Stimulated activated CD8-positive, alpha-beta memory T cell treated with anti-CD3 and anti-CD28 coated beads, Interleukin-7, amount 100 ng/mL, for 4 hours (primary cell): ENCODE measurements around the gene BHLHA15.
A peak's percentile ranks its signal among the peaks of the same experiment; 100 is the strongest.

Experiments
- DNase-seq, 2 donors: peaks; one replicate each; pipeline ENCODE4 v3.0.0-alpha.2; 2020; ENCODE audit warnings: low read depth in 2 of 2

BHLHA15 gene

GRCh38 chr7:98211221-98211675, at the start of gene BHLHA15:
BHLHA15 (plus strand) TSS chr7:98211439; CDS start chr7:98212310, 871 bp downstream.
- peak in 1 of 2 donors; percentile 24 for DNase-seq

DNA sequence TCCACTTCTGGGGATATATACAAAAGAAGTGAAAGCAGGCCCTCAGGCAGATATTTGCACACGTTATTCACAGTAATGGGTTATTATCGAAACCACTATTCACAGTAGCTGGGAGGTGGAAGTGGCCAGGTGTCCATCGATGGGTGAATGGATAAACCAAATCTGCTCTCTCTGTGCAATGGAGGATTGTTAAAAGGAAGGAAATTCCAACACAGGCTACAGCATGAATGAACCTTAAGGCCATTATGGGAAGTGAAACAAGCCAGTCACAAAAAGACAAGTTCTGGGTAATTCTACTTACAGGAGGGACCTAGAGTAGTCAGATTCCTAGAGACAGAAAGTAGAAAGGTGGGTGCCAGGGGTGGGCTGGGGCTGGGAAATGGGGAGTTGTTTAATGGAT, 48.5 kb upstream of the BHLHA15 start:
- no peak for DNase-seq

- no peak for DNase-seq
These were observed 48.0 kb upstream of the BHLHA15 start for GRCh38 chr7:98163269-98163668.

DNA sequence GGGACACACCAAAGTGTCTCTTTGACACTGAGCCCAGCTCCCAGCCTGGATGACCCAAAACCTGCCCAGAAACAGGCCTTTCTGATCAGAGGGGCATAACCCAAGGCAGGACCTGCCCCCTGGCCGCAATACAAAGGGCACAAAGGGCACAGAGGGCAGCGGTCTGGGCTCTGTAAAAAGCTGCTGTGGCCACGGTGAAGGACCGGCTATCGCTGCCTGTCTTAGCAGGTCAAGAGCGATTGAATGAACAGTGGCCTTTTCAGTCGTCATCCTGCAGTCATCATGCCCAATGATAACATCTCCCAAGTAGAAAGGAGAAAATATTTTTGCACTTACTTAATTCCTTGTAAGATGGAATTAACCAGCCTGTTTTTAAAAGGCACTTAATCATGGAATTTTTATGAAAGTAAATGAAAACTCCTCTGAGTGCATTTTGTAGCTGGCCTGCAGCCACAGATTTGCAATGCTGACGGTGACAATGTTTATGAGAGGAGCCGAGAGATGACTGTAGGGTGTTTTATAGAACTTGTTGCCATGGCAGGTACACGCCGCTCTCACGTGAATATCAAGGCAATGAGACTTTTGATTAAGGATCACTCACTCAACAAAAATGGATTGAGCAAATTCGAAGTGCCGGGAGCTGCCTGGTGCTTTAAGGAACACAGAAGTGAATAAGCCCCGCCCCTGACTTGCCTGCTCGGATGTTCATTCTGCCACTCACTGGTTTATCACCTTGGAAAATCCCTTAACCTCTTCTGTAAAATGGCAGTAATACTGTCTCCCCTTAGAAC, 47.3 kb upstream of the BHLHA15 start:
- no peak for DNase-seq

- DNase-seq: peak in 1 of 2 donors; percentile 15
These were observed 45.2 kb upstream of the BHLHA15 start for GRCh38 chr7:98165827-98166667.

GRCh38 chr7:98166668-98166970, 44.6 kb upstream of the BHLHA15 start:
- DNase-seq: no peak

- no peak for DNase-seq
These were observed 43.6 kb upstream of the BHLHA15 start for GRCh38 chr7:98167653-98168052.

- DNase-seq: peak; percentile 27 to 61
These were observed 42.9 kb upstream of the BHLHA15 start for GRCh38 chr7:98168181-98168903.

DNA sequence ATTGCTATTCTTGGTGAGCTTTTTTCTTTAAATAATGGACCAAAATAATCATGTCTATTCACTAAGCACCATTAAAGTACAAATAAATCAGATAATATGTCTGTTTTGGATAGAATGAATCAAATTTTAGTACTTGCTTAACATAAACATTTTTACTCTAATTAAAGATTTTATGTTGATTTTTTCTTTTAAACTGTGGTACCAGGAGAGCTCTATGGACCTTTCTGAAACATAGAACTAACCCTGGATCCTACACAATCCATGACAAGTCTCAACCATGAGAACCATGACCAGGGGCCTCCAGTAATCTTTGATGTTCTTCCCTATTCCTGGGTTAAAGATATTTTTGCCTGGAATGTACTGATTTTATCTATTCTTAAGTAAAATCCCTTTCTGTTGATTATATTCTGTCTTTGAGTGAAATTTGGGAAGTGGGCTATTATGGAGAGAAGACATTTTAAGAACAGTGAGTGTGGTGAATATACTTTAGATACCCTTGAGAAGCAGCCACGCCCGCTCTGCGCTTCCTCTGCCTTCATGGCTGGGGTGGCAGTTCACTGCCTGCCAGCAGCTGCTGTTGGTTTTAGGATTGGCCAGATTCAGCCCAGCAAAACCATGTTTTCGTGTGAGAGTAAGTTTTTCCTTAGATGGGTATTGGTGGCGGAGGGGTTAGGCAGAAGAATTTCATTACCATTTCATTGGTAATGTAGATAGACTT, 42.2 kb upstream of the BHLHA15 start:
- DNase-seq: no peak

- no peak for DNase-seq
These were observed 40.3 kb upstream of the BHLHA15 start for GRCh38 chr7:98170966-98171365.

DNA sequence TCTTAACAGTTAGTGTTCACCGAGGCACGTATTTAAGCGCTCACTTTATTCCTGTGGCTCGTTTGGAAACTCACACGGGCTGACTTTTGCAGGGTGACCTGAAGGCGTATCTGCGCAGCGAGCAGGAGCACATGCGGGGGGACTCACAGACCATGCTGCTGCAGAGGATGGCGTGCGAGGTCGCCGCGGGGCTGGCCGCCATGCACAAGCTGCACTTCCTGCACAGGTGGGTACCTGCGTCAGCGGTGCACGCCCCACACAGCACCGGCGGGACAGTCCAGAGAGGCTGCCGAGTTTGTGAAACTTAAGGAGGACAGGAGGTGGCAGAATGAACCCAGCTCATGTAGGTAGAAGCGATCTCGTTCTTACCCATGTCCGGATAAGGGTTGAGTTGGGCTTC, 39.8 kb upstream of the BHLHA15 start:
- DNase-seq: no peak

- DNase-seq: no peak
These were observed 36.6 kb upstream of the BHLHA15 start for GRCh38 chr7:98174334-98175259.

GRCh38 chr7:98175260-98175940, 35.8 kb upstream of the BHLHA15 start:
- DNase-seq: no peak

GRCh38 chr7:98177553-98177952, 33.7 kb upstream of the BHLHA15 start:
- DNase-seq: no peak

DNA sequence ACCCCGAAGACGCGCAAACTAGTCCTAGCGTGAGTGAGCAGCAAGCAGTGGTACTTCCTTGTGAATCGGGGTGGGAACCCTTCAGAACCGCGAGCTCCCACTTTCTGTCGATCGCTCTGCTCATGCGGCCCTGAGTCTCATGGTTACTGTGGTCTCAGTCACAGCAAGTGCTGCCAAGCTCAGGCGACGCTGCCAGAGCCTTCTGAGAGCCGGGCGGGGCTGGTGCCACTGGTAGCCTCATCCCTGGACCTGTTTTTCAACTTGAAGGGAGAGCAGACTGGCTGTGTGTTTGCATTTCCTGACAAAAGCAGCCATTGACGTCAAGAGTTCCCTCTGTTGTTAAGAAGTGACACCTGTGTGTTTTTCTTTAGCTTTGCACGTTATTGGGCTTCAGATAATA, 32.9 kb upstream of the BHLHA15 start:
- DNase-seq: no peak

GRCh38 chr7:98178762-98179490, 32.3 kb upstream of the BHLHA15 start:
- no peak for DNase-seq

DNA sequence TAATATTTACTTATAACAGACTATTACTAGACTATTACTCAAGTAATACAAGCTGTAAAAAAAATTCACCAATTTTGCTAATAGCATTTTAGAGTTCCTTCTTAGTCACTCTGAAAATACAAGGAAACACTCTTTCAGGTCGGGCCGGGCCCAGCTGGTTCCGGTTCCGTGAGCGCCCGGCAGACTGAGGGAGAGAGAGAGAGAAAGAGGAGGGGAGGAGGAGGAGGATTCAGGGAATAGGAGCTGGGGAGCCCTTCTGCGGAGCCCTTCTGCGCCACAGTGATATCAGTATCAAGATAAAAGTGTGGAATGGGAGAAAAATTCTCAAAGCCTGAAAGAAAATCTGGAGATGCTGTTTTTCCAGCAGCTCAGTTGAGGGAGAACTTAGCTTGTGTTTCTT, 30.5 kb upstream of the BHLHA15 start:
- no peak for DNase-seq

DNA sequence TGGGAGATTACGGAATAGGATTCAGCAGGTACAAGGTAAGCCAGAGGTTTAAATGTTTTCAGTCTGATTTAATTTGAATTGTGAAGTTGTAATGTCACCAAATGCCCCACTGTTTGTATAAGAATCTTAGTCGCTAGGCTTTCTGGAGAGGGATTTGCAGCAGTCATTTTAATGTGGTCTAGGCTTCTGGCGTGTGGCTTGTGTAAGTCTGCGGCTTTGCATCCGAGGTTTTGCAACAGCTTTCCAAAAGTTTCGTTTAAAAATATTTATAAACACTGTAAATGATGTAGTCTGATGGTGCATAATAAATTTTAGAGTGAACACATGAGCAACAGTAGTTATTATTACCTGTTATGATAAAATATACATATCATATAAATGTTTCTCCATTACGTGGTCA, 26.1 kb upstream of the BHLHA15 start:
- no peak for DNase-seq

DNA sequence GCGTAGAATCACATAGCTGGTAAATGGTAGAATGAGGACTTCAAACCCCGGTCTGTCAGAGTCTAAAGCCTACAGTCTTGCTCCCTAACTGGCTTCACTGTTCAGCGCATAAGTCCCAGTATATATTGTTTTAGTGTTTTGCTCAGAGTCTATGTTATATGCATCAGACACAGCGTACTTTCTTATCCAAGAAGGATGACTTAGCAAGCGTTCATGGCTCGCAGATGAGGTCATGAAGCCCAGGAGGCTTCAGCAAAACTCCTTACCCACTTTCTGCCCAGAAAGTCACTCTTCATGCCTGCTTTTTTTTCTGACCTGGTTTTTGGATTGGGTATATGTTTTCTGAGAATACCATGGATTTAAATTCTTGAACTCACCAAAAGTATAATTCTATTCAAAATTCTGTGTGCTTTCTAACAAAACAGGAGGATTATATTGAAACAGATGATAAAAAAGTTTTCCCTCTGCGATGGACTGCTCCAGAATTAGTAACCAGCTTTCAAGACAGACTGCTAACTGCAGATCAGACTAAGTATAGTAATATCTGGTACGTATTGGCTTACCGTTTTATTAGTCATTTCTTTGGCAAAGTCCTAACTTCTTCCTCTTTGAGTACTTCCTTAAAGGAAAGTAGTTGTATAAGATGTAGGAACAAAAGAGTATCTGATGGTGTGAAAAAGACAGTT, 24.6 kb upstream of the BHLHA15 start:
- no peak for DNase-seq
